ENCODE results near the gene MOK. TPM values are rescaled to one million over a fixed set of nuclear protein-coding genes. Genes with fewer than 3 reads are reported as not detected.

The MOK gene
- total RNA-seq, 3 donors from 2014 or later (not counting 1 experiment from before 2014, with no cell fraction given): 3.9 to 6.5 (median 4.7) TPM

- 91% methylated on average over 5 of the region's 6 CpGs for WGBS (ENCODE audit: insufficient coverage)
- Histone ChIP-seq H3K27me3 (ENCODE audit: control insufficient read depth, insufficient read depth, low read length) (no peaks in the 10 kb centered on the region), H3K9me3 (ENCODE audit: control insufficient read depth, insufficient read depth, low read length) (no peaks in the 10 kb centered on the region), H3K36me3 (ENCODE audit: control insufficient read depth, insufficient read depth, low read length) (no peaks in the 10 kb centered on the region), H3K4me3 (ENCODE audit: low read length) (no peak overlapping the region), H3K27ac (ENCODE audit: low read length) (no peak overlapping the region), H3K4me1 (ENCODE audit: control insufficient read depth, insufficient read depth, low read length) (no peaks in the 10 kb centered on the region)
- DNase-seq (no peak), ATAC-seq (no peak)
- intact Hi-C loops (cut with micrococcal nuclease): no loop called here
- no peaks in the 10 kb centered on the region for H3K9me3 Mint-ChIP-seq
- no peak for TF ChIP-seq CTCF (IDR thresholded peaks at IDR 0.05)
- H3K27ac Mint-ChIP-seq: no peak overlapping the region
- peaks cover 0 to 3% of the 10 kb centered on the region in 2 donors for H3K4me1 Mint-ChIP-seq
- H3K36me3 Mint-ChIP-seq: no peaks in the 10 kb centered on the region
- H3K4me3 Mint-ChIP-seq: no peak overlapping the region
- H3K27me3 Mint-ChIP-seq (ENCODE audit: low read depth in 2 of 2): no peaks in the 10 kb centered on the region
Measured at GRCh38 chr14:102293781-102294180, 11.2 kb downstream of the MOK start.

GRCh38 chr14:102292441-102292840, 12.5 kb downstream of the MOK start:
- no peak overlapping the region for H3K27ac Mint-ChIP-seq

GRCh38 chr14:102288139-102288538, 16.8 kb downstream of the MOK start:
- Histone ChIP-seq H3K27ac (ENCODE audit: low read length) (no peak overlapping the region), H3K4me1 (ENCODE audit: control insufficient read depth, insufficient read depth, low read length) (no peaks in the 10 kb centered on the region), H3K9me3 (ENCODE audit: control insufficient read depth, insufficient read depth, low read length) (no peaks in the 10 kb centered on the region), H3K27me3 (ENCODE audit: control insufficient read depth, insufficient read depth, low read length) (no peaks in the 10 kb centered on the region), H3K4me3 (ENCODE audit: low read length) (no peak overlapping the region), H3K36me3 (ENCODE audit: control insufficient read depth, insufficient read depth, low read length) (no peaks in the 10 kb centered on the region)
- Mint-ChIP-seq H3K36me3 (no peaks in the 10 kb centered on the region), H3K27me3 (ENCODE audit: low read depth in 2 of 2) (no peaks in the 10 kb centered on the region), H3K4me3 (no peak overlapping the region), H3K9me3 (no peaks in the 10 kb centered on the region), H3K4me1 (no peaks in the 10 kb centered on the region), H3K27ac (no peak overlapping the region)
- 100% methylated on average over 2 of the region's 2 CpGs for WGBS (ENCODE audit: insufficient coverage)
- intact Hi-C loops (cut with micrococcal nuclease): no loop called here
- TF ChIP-seq CTCF (IDR thresholded peaks at IDR 0.05): no peak
- ATAC-seq (no peak), DNase-seq (no peak)

More at GRCh38 chr14:102292441-102292840, 12.5 kb downstream of the MOK start:
- ATAC-seq: no peak
- no peak overlapping the region for H3K27ac ChIP-seq (ENCODE audit: low read length)
- no peak for DNase-seq
- WGBS (ENCODE audit: insufficient coverage): 84% methylated on average over 1 of the region's 1 CpG
- Mint-ChIP-seq H3K36me3 (no peaks in the 10 kb centered on the region), H3K9me3 (no peaks in the 10 kb centered on the region), H3K4me1 (no peaks in the 10 kb centered on the region), H3K27me3 (ENCODE audit: low read depth in 2 of 2) (no peaks in the 10 kb centered on the region), H3K4me3 (no peak overlapping the region)
- no peak overlapping the region for H3K4me3 ChIP-seq (ENCODE audit: low read length)
- H3K27me3 ChIP-seq (ENCODE audit: control insufficient read depth, insufficient read depth, low read length): no peaks in the 10 kb centered on the region
- intact Hi-C loops (cut with micrococcal nuclease): no loop called here
- H3K9me3 ChIP-seq (ENCODE audit: control insufficient read depth, insufficient read depth, low read length): no peaks in the 10 kb centered on the region
- H3K4me1 ChIP-seq (ENCODE audit: control insufficient read depth, insufficient read depth, low read length): no peaks in the 10 kb centered on the region
- TF ChIP-seq CTCF (IDR thresholded peaks at IDR 0.05): no peak
- no peaks in the 10 kb centered on the region for H3K36me3 ChIP-seq (ENCODE audit: control insufficient read depth, insufficient read depth, low read length)

- no peaks in the 10 kb centered on the region for H3K36me3 ChIP-seq (ENCODE audit: control insufficient read depth, insufficient read depth, low read length)
- Mint-ChIP-seq H3K4me1 (no peaks in the 10 kb centered on the region), H3K27me3 (ENCODE audit: low read depth in 2 of 2) (no peaks in the 10 kb centered on the region), H3K4me3 (no peak overlapping the region), H3K27ac (no peak overlapping the region), H3K36me3 (no peaks in the 10 kb centered on the region), H3K9me3 (no peaks in the 10 kb centered on the region)
- H3K27me3 ChIP-seq (ENCODE audit: control insufficient read depth, insufficient read depth, low read length): no peaks in the 10 kb centered on the region
- no peak overlapping the region for H3K27ac ChIP-seq (ENCODE audit: low read length)
- H3K4me3 ChIP-seq (ENCODE audit: low read length): no peak overlapping the region
- TF ChIP-seq CTCF (IDR thresholded peaks at IDR 0.05): no peak
- 95% methylated on average over 2 of the region's 2 CpGs for WGBS (ENCODE audit: insufficient coverage)
- intact Hi-C loops (cut with micrococcal nuclease): no loop called here
- H3K4me1 ChIP-seq (ENCODE audit: control insufficient read depth, insufficient read depth, low read length): no peaks in the 10 kb centered on the region
- H3K9me3 ChIP-seq (ENCODE audit: control insufficient read depth, insufficient read depth, low read length): no peaks in the 10 kb centered on the region
- DNase-seq: no peak
- no peak for ATAC-seq
Measured at GRCh38 chr14:102285106-102285505, 19.9 kb downstream of the MOK start.

Measured in natural killer cell (primary cell).